Testis (tissue), 2 donors: ENCODE measurements around the gene ELN.

ENCODE experiments used
- POLR2A ChIP-seq: fragments of 450-650 bp; IDR thresholded peaks from one replicate; pipeline ENCODE4 v1.6.1; 2017; ENCODE audit warnings: antibody characterized with exemption, mild to moderate bottlenecking, moderate library complexity
- TF ChIP-seq, protein P1 (sequence below), 3 experiments: fragments of 450-650 bp in 2 of 3; fragments of 200-600 bp in 1 of 3; sonication (generic) in 1 of 3; IDR thresholded peaks; one replicate each; pipeline ENCODE4 v1.5.1; 2016 to 2019; ENCODE audit warnings: antibody characterized with exemption in 3 of 3, mild to moderate bottlenecking in 2 of 3, moderate library complexity in 1 of 3

DNA sequence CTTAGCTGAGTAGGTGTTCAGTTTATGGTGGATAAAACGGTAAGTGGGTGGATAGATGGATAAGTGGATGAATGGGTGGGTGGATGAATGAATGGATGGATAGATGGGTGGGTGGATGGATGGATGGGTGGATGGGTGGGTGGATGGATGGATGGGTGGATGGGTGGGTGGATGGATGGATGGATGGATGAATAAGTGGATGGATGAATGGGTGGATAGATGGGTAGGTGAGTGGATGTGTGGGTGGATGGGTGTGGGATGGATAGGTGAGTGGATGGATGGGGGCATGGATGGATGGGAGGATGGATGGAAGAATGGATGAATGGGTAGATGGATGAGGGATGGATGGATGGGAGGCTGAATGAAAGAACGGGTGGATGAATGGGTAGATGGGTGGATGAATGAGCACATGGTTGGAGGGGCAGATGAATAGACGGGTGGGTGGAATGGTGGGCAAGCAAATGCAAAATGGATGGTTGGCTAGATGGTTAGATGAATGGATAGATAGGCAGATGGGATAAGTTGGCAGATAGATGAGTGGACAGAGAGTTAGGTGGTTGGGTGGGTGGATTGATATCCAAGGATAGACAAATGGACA lies 25.7 kb downstream of the ELN start:
- TF ChIP-seq, protein P1, sequence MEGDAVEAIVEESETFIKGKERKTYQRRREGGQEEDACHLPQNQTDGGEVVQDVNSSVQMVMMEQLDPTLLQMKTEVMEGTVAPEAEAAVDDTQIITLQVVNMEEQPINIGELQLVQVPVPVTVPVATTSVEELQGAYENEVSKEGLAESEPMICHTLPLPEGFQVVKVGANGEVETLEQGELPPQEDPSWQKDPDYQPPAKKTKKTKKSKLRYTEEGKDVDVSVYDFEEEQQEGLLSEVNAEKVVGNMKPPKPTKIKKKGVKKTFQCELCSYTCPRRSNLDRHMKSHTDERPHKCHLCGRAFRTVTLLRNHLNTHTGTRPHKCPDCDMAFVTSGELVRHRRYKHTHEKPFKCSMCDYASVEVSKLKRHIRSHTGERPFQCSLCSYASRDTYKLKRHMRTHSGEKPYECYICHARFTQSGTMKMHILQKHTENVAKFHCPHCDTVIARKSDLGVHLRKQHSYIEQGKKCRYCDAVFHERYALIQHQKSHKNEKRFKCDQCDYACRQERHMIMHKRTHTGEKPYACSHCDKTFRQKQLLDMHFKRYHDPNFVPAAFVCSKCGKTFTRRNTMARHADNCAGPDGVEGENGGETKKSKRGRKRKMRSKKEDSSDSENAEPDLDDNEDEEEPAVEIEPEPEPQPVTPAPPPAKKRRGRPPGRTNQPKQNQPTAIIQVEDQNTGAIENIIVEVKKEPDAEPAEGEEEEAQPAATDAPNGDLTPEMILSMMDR (IDR thresholded peaks at IDR 0.05), result no peak
- no peak for TF ChIP-seq POLR2A
